Tibial nerve (tissue), 3 donors: ENCODE results near the gene C1QTNF4.

Source experiments
- POLR2A ChIP-seq, 2 donors: fragments of 450-650 bp; IDR thresholded peaks; one replicate each; pipeline ENCODE4 v1.6.1; 2017; ENCODE audit warnings: antibody characterized with exemption in 2 of 2, mild to moderate bottlenecking in 2 of 2, moderate library complexity in 2 of 2
- TF ChIP-seq, protein P1 (sequence below), 5 experiments: fragments of 200-600 bp in 3 of 5; fragments of 450-650 bp in 2 of 5; sonication (generic) in 3 of 5; IDR thresholded peaks; one replicate each; pipeline ENCODE4 v1.5.1; 2016 to 2019; ENCODE audit warnings: antibody characterized with exemption in 5 of 5, mild to moderate bottlenecking in 3 of 5, moderate library complexity in 2 of 5

DNA sequence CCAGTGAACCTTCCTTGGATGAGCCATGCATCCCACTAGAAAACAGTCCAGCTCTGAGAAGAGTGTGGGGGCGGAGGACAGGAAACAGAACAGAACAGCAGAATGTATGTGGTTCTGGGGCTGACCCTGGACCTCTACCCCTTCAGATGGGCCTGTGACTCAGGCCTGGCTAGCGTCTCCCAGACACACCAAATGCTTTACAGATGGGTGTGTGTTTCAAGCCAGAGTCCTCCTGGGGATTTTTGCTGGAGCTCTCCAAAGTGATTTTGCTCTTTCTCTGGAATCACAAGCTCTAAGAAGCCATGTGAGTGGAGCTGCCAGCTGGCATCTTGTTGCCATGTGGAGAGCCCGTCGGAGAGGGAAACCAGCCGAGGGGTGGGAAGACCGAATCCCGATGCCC, 13.2 kb upstream of the C1QTNF4 start:
- TF ChIP-seq, protein P1, sequence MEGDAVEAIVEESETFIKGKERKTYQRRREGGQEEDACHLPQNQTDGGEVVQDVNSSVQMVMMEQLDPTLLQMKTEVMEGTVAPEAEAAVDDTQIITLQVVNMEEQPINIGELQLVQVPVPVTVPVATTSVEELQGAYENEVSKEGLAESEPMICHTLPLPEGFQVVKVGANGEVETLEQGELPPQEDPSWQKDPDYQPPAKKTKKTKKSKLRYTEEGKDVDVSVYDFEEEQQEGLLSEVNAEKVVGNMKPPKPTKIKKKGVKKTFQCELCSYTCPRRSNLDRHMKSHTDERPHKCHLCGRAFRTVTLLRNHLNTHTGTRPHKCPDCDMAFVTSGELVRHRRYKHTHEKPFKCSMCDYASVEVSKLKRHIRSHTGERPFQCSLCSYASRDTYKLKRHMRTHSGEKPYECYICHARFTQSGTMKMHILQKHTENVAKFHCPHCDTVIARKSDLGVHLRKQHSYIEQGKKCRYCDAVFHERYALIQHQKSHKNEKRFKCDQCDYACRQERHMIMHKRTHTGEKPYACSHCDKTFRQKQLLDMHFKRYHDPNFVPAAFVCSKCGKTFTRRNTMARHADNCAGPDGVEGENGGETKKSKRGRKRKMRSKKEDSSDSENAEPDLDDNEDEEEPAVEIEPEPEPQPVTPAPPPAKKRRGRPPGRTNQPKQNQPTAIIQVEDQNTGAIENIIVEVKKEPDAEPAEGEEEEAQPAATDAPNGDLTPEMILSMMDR (IDR thresholded peaks at IDR 0.05), result no peak
- no peak for TF ChIP-seq POLR2A (IDR thresholded peaks at IDR 0.05)
